GM21786 (cell line): Measurements from ENCODE around the gene CA5A.
"Not testable (repeated sequence)": the region's sequence is repeated elsewhere in the genome, so short reads cannot be mapped to it uniquely, and the experiment has no call there.

Experiments used
- ATAC-seq: cut with Tn5 transposase; IDR thresholded peaks from one replicate; pipeline ENCODE4 v1.9.1; 2021; ENCODE audit not compliant: unreplicated experiment

Gene CA5A

DNA sequence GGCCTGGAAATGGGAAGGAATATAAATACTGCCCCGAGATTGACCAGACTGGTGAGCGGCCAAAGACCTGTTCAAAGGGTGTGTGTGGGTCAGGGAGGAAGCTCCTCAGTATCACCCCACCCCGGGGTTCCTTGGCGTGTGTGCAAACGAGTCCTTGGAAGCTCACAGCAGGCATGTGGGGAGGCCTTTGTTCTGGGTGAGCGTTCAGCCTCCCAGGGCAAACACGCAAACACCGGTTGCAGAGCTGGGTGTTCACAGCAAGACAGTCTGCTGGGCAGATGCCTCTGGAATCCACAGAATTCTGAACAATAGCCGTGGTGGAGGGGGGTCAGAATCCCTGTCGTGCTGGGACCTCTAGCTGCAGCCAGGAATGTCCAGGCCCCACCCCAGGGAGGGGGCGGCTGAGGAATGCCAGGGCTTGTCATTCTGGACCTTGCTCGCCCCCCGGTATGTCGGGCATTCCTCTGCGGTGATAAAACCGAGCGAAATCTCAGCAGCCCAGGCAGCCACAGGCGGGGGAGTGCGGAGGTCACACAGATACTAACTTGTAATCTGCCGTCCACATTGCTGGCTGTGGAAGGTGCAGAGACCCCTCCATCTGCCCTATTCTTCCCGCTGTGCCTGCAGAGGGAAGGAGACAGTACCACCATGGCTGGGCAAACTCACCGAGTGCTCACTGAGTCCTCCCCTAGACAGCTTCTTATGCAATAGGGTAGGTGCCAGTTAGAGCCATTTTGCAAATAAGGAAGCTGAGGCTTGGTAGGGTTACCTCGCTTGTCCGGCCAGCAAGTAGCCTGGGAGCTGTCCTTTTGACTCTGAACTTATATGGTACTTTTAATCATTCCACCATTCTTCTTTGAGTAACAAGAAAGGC lies 65.7 kb downstream of the CA5A start:
- not testable (repeated sequence) for ATAC-seq

DNA sequence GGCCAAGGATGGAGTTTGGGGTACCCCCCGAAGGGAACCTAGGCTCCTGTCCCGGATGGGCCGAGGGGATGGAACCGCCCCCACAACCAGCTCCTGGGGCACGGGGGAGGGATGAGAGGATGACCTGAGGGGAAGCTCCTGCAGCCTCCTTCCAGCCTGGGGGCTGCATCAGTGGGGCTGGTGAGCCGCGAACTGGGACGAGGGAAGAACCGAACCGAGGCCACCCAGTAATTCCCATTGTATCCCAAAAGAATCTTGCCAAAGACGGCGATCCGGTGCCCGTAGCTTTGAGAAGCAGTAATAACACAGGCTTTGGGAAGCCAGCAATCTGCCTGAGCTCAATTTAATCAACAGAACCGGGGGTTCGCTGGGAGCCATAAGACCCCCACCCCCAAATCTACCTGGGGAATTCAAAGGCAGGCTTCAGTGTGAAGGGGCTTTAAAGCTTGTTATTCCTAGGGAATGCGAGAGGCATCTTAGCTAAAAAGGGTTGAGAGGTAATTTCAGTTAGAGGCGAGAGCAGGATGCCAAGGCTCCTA lies 66.4 kb downstream of the CA5A start:
- ATAC-seq: not testable (repeated sequence)

- ATAC-seq: peak; percentile 52
These were observed 67.1 kb downstream of the CA5A start, which contains the start of gene SLC7A5 for GRCh38 chr16:87869061-87869878. SLC7A5 (minus strand) TSS chr16:87869507; CDS start chr16:87869422, 85 bp downstream.

DNA sequence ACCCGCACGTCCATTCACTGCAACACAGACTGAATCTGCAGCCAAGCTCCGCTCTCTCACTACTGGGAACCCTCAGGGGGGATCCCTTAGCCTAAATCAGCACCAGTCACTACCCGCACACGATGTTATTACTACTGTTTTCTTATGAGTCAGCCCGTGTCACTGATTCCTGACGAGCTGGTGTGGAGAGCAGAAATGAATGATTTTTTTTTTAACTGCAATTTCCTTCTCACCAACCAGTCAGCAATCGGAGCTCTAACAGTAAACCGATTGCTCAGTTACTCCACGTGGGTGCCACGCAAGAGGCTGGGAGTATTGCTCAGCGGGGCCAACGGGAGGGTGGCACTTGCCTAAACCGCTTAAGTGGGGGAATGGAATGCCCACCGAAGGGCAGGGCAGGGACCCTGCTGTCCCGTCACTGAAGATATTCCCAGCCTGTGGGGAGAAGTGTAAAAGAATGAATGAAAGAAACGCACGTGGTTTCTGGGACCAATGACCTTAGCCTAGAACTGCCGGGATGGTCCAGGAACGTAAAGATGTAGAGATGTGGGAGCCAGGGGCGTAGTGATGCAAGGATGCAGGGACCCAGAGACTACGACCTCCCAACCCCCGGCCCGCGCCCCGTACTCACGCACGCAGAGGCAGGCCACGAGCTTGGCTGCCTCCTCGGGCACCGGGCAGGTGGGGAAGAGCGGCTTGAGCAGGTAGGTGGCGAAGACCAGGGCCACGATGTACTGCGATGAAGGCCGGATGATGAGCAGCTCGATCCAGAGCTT lies 67.9 kb downstream of the CA5A start:
- ATAC-seq: not testable (repeated sequence)

DNA sequence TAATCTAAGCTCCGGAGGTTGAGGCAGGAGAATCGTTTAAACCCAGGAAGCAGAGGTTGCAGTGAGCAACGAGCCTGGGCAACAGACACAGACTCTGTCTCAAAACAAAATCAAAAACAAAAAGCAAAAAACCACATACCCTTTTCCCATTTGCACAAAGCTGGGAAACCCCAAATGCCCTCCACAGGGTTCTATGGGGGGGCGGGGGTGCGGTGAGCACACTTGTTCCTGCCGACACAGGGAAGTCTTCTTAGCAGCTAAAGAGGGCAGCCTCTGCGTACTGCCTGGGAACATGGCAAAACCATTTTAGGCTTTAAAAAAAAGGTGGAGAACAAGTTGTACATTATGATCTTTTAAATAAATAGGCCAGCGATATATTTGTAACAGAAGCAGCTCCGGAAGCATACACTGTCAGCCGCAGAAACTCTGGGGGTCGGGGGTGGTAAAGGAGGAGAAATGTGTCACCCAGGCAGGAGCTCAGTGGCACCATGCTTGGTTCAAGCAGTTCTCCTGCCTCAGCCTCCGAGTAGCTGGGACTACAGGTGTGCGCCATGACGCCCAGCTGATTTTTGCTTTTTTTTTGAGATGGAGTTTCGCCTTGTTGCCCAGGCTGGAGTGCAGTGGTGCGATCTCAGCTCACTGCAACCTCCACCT lies 70.3 kb downstream of the CA5A start:
- ATAC-seq: not testable (repeated sequence)

- ATAC-seq: no peak
These were observed 71.9 kb downstream of the CA5A start for GRCh38 chr16:87864331-87864989.

- not testable (repeated sequence) for ATAC-seq
These were observed 73.0 kb downstream of the CA5A start for GRCh38 chr16:87863327-87863635.

- ATAC-seq: not testable (repeated sequence)
These were observed 73.6 kb downstream of the CA5A start for GRCh38 chr16:87862597-87863326.

GRCh38 chr16:87861300-87862099 lies 74.8 kb downstream of the CA5A start:
- ATAC-seq: not testable (repeated sequence)

- no peak for ATAC-seq
These were observed 75.6 kb downstream of the CA5A start for GRCh38 chr16:87860553-87861299.

GRCh38 chr16:87858151-87858993 lies 78.0 kb downstream of the CA5A start:
- ATAC-seq: not testable (repeated sequence)

DNA sequence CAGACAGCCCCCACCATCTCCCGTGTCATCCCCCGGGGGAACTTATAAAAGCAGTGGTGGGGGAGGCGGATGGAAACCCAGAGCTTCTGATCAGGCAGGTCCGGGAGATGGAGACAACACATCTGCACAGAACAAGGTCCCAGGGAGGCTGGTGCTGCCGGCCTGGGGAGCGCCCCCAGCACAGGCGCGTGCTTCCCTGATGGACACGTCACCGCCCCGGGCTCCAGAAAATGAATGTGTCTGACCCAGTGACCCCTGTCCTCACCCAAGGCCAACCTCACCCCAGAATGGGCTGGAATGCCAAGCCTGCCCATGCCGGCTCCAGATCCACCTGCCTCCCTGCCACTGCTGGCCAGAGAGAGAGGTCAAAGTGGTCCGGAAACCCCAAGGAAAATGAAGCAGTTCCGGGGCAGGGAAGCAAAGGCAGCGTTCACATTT lies 79.5 kb downstream of the CA5A start:
- no peak for ATAC-seq

DNA sequence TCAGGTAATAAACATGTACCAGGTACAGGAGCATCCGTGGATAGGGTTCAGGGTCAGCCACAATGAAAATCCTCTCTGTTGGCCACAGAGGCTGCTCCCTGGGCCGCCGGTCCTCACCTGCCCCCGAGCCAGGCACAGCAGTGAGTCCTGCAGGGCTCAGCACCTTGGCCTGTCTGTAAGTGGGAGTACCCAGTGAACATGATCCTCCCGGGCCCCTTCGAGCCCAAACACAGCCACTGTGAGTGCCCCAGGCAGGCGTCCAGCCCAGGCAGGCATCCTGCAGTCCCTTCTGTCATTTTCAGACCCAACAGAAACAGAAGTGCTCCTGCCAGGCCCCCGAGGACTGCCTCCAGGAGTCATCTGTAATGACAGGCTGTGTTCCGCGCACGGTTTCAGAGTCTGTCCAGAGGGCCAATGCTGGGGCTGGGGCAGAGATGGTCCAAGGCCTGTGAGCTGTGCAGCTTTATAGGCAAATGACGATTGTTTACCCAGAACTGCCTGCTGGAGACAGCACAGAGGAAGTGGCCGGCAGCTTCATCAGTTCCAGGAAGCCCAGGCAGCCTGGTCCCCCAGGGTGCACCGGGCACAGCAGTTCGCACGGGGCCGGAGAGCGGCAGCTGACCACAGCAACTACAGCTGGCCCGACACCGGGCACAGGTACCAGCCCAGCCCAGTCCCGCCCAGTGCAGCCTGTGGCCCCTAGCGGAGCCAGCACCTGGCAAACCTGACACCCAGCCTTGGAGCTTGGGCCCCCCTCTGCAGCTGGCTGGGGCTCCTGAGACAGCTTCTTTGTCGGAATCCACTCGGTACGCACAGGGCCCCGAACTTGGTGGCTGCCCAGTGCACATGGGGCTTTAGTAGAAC lies 80.2 kb downstream of the CA5A start:
- ATAC-seq: peak; percentile 43

GRCh38 chr16:87854907-87855683 lies 81.2 kb downstream of the CA5A start:
- ATAC-seq: no peak
